ENCODE results near the gene RGS14.

- TF ChIP-seq CTCF (IDR thresholded peaks at IDR 0.05) (no peak), POLR2A (IDR thresholded peaks at IDR 0.05) (no peak)
Observed at GRCh38 chr5:177311723-177312648, 45.7 kb upstream of the RGS14 start, which contains the start of gene MXD3.

Measured in lower leg skin (tissue), 3 donors.